Right renal cortex interstitium (tissue), 3 donors: ENCODE results near the gene LCLAT1. TPM values are rescaled to one million over a fixed set of nuclear protein-coding genes. Genes with fewer than 3 reads are reported as not detected.

Source experiments
- DNase-seq, 3 donors: peaks; one replicate each; pipeline ENCODE4 v3.0.0-alpha.2; 2013; ENCODE audit warnings: low read depth in 3 of 3, low spot score in 2 of 3
- polyA plus RNA-seq, 3 donors: library from polyadenylated mRNA; unstranded; fragments of 120-200 nt; gene quantifications; one replicate each; pipeline ENCODE4 v1.2.1, GENCODE V29; 2013; ENCODE audit not compliant: insufficient read length in 3 of 3

The LCLAT1 gene
- polyA plus RNA-seq, 3 donors = 19.6 to 20.5 (median 20.1) TPM

DNA sequence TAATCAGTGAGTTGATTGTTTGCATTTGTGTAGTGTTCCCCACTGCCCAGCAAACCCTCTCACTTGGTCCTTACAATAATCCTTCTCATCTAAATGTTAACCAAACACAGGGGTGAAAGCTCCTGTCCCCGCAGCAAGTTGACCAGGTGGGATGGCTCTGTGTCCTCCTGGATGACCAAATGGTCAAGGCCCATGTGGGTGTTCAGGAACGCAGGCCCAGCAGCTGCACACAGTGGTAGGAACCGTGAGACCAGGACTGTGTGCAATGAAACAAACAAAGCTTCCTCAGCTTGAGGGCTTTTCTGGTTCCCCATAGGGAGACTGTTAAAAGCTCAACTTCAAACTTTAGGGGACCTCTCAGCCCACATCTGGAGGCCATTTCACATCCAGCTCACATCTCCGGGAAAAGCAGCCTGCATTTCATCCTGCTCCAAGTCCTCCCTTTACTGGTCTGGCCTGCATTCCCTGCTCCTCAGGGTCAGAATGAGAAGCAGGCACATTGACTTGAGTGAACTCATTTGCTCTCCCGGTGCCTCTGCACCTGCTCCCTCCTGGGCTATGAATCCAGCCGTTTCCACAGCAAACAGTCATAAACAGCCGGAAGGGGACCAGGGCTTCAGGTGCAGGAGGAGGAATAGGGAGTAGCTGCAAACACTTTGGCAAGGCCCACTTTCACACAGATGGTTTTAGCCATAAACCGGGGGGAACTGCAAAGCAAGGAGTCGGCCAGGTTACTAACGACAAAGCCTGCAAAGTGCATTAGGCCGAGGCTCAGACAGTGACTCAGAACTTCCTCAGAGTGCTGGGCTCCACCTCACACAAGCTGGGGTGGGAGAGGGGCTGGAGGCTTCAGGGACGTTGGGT lies 215.5 kb downstream of the LCLAT1 start:
- DNase-seq = peak in 2 of 3 donors; percentile 17 to 18

DNA sequence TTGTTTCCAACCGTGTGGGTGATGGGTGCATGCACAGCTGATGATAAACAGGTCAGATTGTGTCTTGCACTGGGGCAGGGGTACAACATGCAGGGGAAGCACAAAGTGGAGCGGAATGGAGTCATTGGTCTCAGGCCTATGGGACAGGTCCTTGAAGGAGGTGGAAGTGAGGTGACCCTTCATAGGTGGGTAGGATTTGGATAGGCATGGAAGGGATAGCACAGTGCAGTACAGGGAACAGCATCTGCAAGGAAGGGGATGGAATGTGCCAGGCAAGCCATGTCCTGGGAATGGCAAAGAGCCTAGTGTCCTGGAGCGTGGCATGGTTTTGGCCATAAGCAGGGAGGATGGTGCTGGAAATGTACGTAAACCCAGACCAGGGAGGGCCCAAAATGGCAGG lies 216.3 kb downstream of the LCLAT1 start:
- no peak for DNase-seq

GRCh38 chr2:30663806-30664205 lies 216.8 kb downstream of the LCLAT1 start:
- DNase-seq = no peak

DNA sequence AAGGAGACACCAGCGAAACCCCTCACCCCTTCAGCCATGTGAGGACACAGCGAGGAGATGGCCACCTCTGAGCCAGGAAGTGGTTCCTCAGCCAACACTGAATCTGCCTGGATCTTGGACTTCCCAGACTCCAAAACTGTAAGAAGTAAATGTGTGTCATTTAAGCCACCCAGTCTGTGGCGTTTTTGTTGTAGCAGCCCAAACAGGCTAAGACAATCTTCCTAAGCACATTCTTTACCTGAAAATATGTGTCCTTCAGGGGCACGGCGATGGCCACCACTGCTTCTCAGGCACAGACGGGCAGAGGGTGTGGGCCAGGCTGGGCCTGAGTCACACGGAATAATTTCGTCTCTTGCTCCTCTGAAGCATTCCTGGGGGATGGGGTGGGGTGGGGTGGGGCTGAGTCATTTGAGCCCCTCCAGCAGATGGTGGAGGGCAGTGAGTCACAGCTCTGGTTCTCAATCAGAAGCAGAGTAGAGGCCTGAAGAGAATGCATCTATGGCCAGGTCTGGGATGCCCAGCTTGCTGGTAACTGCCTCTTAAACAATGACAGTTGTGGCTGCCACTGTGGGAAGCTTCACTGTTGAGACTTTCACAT lies 217.8 kb downstream of the LCLAT1 start:
- no peak for DNase-seq

DNA sequence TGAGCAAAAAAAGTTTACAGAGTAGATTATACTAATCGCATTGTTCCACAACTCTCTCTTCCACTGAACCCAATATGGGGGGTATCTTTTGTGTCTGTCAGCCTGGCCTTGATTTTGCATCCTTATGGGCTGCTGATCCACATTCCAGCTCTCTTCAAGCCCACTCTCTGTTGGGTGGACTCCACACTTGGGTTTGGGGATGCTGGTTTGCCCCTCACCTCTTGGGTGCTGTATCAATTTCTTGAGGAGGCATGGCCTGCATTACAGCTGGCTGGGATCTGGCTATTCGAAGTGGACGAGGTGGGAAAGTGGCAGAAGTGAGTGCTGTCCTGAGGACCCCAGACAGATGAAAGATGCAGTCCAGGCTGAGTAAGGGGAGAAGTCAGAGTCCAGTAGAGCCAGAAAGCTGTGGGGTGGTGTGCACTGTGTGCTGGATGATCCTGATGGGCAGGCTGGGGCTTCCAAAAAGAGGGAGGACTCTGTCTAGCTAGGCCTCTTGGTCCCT lies 218.8 kb downstream of the LCLAT1 start:
- no peak for DNase-seq

- no peak for DNase-seq
These were observed 219.3 kb downstream of the LCLAT1 start for GRCh38 chr2:30666266-30666874.

- DNase-seq = no peak
These were observed 223.4 kb downstream of the LCLAT1 start for GRCh38 chr2:30670453-30670852.

GRCh38 chr2:30673127-30673526 lies 226.1 kb downstream of the LCLAT1 start:
- no peak for DNase-seq

DNA sequence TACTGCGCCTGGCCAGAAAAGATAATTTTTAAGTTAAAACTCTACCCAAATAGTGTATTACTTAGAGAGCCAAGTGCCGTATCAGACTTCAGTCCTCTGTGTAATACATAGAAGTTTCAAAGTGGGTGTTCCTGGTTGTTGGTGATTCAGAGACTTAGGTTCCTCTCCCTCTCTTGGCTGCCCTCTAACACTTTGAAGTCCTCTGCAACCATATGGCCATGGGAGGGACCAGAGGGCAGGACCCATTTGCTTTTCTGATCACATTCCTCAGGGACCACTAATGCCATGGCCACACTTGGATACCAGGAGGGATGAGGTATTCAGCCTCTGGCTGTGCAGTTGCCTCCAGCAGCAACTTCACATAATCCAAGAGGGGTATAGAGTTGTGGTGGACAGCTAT lies 228.7 kb downstream of the LCLAT1 start:
- no peak for DNase-seq

- DNase-seq = no peak
These were observed 230.2 kb downstream of the LCLAT1 start for GRCh38 chr2:30677231-30677630.

DNA sequence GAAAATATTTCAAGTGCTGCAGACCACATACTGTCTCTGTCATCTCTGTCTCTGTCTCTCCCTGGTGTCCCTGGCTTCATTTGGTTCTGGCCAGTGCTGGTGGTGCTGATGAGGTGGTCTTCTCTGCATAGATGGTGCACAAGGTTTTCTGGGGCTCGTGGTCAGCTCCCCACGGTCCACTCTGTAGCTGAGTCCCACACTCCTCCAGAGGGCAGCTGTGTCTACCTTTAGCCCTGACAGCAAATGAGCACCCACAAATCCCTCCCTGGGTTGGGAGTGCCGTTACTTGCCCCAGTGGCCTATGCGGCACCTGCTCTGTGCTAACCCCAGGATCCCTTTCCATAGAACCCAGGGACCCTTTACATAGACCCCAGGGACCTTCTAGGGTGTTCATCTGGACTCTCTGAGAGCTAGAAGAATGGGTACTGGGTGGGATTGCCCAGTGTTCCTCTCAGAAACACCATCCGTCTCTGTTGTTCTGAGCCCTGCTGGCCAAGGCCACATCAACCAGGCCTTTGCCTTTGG lies 230.9 kb downstream of the LCLAT1 start:
- no peak for DNase-seq

- no peak for DNase-seq
These were observed 231.5 kb downstream of the LCLAT1 start for GRCh38 chr2:30678410-30679137.

DNA sequence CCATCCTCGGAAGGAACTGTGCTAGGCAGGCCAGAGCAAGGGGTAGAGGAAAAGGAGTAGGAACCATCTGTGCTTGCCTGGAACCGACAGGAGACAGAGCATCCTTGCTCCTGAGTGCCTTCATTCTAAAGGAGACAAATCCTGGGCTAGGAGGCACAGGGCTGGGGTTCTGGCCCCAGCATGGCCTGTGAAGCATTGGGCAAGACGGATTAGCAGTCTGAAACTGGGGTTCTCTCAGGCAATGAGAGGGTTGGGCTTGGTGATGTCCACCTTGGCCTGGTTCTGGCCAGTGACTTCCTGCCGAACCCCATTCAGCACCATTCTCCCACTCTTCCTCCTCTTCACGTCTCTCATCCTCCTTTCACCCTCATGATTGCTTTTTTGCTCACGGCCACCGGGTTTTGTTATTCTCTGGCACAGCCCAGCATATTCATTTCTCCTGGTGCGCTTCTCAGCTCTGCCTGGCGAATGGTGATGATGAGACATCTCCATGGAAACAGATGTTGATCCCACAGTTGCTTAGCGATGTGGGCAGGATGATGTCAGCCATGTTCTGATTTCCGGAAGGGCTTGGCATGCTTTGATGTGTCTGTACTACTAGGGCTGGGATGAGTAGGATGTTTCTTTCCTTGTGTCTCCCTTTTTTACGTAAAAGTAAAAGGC lies 232.5 kb downstream of the LCLAT1 start:
- DNase-seq = no peak

- DNase-seq = no peak
These were observed 233.1 kb downstream of the LCLAT1 start for GRCh38 chr2:30680121-30680520.

DNA sequence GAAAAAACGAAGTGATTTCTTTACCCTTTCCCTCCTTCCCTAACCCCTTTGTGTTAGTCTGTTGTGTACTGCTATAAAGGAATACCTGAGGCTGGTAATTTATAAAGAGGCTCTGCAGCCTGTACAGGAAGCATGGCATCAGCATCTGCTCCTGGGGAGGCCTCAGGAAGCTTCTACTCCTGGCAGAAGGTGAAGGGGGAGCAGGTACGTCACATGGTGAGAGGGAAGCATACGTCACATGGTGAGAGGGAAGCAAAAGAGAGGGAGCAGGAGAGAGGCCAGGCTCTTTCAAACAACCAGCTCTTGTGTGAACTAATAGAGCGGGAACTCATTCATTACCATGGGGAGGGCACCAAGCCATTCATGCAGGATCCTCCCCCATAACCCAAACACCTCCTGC lies 234.0 kb downstream of the LCLAT1 start:
- DNase-seq = no peak

- DNase-seq = no peak
These were observed 236.3 kb downstream of the LCLAT1 start for GRCh38 chr2:30683236-30683956.

DNA sequence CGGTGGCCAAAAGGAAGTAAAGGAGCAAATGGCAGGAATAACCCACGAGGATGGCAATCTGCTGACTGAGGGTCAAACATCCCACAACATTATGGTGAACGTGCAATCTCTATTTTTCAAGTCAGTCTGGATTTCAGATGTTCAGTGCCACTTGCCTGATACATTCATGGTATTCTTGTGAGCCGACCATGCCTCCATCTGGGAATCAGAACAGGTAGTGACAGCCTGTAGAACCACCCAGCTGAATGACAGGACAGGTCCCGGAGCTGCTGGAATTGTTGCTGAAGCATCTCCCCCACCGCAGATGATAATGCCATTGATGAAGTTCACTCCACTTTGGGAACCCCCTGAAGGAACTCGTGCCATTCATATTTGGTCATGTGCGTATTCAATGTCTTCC lies 237.0 kb downstream of the LCLAT1 start:
- no peak for DNase-seq

DNA sequence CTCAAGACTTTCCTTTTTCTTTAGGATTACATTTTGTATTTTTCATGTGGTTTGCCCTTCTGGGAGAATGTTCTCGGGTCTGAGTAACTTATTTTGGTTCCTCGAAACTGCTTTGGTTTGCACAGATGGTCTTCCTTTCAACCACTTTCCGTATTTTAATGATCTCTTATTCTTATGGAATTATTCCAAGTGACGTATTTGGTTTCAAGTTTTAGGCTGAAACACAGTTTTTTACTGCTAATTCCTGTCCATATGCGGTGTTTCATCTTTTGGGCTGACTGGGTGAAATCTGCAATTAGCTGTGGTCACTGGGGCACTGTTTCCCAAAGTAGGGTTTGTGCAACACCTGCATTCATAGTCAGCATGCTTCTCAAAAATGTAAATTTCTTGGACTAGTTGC lies 237.5 kb downstream of the LCLAT1 start:
- no peak for DNase-seq

DNA sequence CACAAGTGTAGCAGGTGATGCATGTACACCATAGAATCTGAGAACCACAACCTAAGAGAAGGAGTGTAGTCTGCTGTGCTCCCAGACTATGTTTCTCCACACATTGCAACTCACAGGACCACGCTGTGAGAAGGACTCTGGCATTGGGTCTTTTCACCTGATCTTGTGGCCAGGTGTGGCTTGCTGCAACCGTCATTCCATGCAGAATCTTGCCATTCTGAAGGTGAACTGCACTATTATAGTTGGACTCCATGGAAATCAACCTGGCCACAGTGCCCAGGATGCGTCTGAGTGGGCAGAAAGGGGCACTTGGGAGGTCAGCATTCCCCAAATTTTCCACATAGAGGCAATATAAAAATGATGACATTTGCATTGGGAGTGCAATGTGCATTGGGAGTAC lies 237.9 kb downstream of the LCLAT1 start:
- no peak for DNase-seq

DNA sequence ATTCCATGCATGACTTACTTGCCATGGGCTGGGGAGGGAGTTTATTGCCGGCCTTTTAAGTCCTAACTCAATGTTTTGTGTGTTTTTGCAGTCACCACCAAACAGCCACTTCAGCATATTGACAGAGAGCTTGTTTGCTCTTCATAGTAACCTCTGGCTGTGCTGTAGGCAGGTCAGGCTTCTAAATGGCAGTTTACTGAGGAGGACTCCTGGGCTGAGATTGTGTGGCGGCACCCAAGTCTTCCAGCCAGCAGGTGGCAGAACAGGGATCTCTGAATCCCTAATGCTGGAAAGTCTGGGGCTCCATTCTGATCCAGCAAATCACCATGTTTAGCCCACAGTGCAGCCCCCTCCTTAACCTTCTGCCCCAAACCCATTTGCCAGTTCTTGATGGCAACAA lies 239.0 kb downstream of the LCLAT1 start:
- no peak for DNase-seq
